ENCODE results near the gene SMYD3. TPM values are rescaled to one million over a fixed set of nuclear protein-coding genes. Genes with fewer than 3 reads are reported as not detected.

SMYD3 gene
- total RNA-seq, 1 donor from 2014 or later = 22.3 TPM

- Histone ChIP-seq H3K36me3 (no peaks in the 10 kb centered on the region), H3K4me3 (no peak overlapping the region), H3K27ac (no peak overlapping the region), H3K9me3 (no peaks in the 10 kb centered on the region), H3K4me1 (no peaks in the 10 kb centered on the region), H3K27me3 (no peaks in the 10 kb centered on the region)
- intact Hi-C loops (cut with DNase I) = loop anchor here (5.0 kb wide), 1 partner anchor 1087 kb away; the partner anchor contains the start of gene ZNF496
- DNase-seq (ENCODE audit: extremely low spot score in 2 of 2) = no peak
- TF ChIP-seq CTCF (IDR thresholded peaks at IDR 0.05) = no peak
- no peak for TF ChIP-seq POLR2A (IDR thresholded peaks at IDR 0.05)
- no peak for TF ChIP-seq POLR2AphosphoS5 (IDR thresholded peaks at IDR 0.05; ENCODE audit: insufficient read depth in 1 of 2, low read depth in 1 of 2)
These were observed 261.5 kb downstream of the SMYD3 start for GRCh38 chr1:246245541-246245940.

GRCh38 chr1:246232126-246232525 is 275.0 kb downstream of the SMYD3 start:
- Histone ChIP-seq H3K27me3 (no peaks in the 10 kb centered on the region), H3K27ac (no peak overlapping the region), H3K4me1 (no peaks in the 10 kb centered on the region), H3K4me3 (no peak overlapping the region), H3K36me3 (no peaks in the 10 kb centered on the region), H3K9me3 (no peaks in the 10 kb centered on the region)
- DNase-seq (ENCODE audit: extremely low spot score in 2 of 2) = no peak
- TF ChIP-seq POLR2AphosphoS5 (IDR thresholded peaks at IDR 0.05; ENCODE audit: insufficient read depth in 1 of 2, low read depth in 1 of 2) (no peak), CTCF (IDR thresholded peaks at IDR 0.05) (no peak), POLR2A (IDR thresholded peaks at IDR 0.05) (no peak)
- intact Hi-C loops (cut with DNase I) = no loop called here

- TF ChIP-seq POLR2AphosphoS5 (IDR thresholded peaks at IDR 0.05; ENCODE audit: insufficient read depth in 1 of 2, low read depth in 1 of 2) (no peak), POLR2A (IDR thresholded peaks at IDR 0.05) (no peak)
- no peaks in the 10 kb centered on the region for H3K36me3 ChIP-seq
- no peak overlapping the region for H3K27ac ChIP-seq
- no peaks in the 10 kb centered on the region for H3K9me3 ChIP-seq
- H3K4me1 ChIP-seq = no peaks in the 10 kb centered on the region
- intact Hi-C loops (cut with DNase I) = no loop called here
- no peak for DNase-seq (ENCODE audit: extremely low spot score in 2 of 2)
- no peaks in the 10 kb centered on the region for H3K27me3 ChIP-seq
- H3K4me3 ChIP-seq = no peak overlapping the region
These were observed 281.0 kb downstream of the SMYD3 start for GRCh38 chr1:246226041-246226440.

- no peak for DNase-seq (ENCODE audit: extremely low spot score in 2 of 2)
- Histone ChIP-seq H3K9me3 (no peaks in the 10 kb centered on the region), H3K36me3 (no peaks in the 10 kb centered on the region), H3K4me1 (no peaks in the 10 kb centered on the region), H3K27me3 (no peaks in the 10 kb centered on the region), H3K4me3 (no peak overlapping the region), H3K27ac (no peak overlapping the region)
- TF ChIP-seq CTCF (IDR thresholded peaks at IDR 0.05) (no peak), POLR2A (IDR thresholded peaks at IDR 0.05) (no peak), POLR2AphosphoS5 (IDR thresholded peaks at IDR 0.05; ENCODE audit: insufficient read depth in 1 of 2, low read depth in 1 of 2) (no peak)
- intact Hi-C loops (cut with DNase I) = no loop called here
These were observed 285.4 kb downstream of the SMYD3 start for GRCh38 chr1:246221485-246222255.

- Histone ChIP-seq H3K9me3 (no peaks in the 10 kb centered on the region), H3K4me1 (no peaks in the 10 kb centered on the region), H3K27me3 (no peaks in the 10 kb centered on the region), H3K27ac (no peak overlapping the region), H3K4me3 (no peak overlapping the region), H3K36me3 (no peaks in the 10 kb centered on the region)
- intact Hi-C loops (cut with DNase I) = no loop called here
- TF ChIP-seq POLR2AphosphoS5 (IDR thresholded peaks at IDR 0.05; ENCODE audit: insufficient read depth in 1 of 2, low read depth in 1 of 2) (no peak), CTCF (IDR thresholded peaks at IDR 0.05) (no peak), POLR2A (IDR thresholded peaks at IDR 0.05) (no peak)
- DNase-seq (ENCODE audit: extremely low spot score in 2 of 2) = no peak
These were observed 286.5 kb downstream of the SMYD3 start for GRCh38 chr1:246220495-246221065.
